Stimulated activated CD8-positive, alpha-beta memory T cell treated with anti-CD3 and anti-CD28 coated beads, Interleukin-4, amount 100 ng/mL, for 1 hour (primary cell): Measurements from ENCODE around the gene LST1.
A peak's percentile ranks its signal among the peaks of the same experiment; 100 is the strongest.

ENCODE experiments used
- DNase-seq, 2 donors: peaks; one replicate each; pipeline ENCODE4 v3.0.0-alpha.2; 2020; ENCODE audit warnings: low read depth in 2 of 2, low spot score in 1 of 2

LST1 gene

DNA sequence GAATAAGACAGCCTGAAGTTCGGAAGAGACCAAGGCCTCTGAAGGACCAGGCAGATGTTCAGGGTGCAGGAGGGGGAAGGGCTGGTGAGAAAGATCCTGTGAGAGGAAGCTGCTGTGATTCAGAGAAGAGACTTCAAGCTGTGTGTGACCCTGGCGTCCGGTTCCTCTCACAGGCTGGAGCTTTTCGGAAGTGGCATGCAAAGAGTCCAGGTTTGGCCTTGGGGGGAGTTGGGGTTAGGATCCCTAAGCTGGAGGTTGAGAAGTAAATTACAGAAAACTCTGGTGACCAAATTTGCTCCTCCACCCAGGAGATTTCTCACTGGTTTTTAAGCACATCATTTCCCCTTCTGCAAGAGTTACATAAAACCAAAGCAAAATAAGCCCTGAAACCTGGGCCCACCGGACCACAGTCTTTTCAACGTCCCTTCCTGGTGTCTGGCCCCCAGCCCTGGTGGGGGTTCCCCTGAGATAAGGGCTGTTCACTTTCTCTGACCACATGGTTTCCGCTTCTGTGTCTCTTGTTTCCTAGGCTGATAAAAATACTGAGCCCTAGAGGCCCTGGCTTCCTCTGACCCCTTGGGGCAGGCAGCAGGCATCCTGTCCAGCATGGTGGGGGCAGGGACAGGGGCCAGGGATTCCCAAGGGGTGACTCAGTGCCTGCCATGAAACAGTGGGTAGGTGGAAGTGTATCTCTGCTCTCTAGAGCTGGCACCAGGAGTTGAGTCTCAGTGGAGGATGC is 25.9 kb upstream of the LST1 start:
- DNase-seq, result no peak

DNA sequence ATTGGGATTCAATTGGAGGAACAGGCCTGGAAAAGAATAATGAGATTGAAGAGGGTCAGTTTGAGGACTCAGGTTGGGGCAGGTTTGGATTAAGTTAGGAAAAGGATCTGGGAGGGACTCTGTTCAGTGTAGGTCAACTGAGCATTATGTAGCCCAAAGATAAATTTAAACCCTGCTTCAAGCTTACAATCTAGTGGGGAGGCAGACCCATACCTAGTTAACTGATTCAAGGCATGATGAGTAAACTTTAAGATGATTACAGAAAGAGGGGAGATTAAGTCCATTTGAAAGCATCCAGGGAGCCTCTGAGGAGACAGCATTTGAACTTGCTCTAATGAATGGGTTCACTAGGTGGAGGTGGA is 25.4 kb upstream of the LST1 start:
- no peak for DNase-seq

DNA sequence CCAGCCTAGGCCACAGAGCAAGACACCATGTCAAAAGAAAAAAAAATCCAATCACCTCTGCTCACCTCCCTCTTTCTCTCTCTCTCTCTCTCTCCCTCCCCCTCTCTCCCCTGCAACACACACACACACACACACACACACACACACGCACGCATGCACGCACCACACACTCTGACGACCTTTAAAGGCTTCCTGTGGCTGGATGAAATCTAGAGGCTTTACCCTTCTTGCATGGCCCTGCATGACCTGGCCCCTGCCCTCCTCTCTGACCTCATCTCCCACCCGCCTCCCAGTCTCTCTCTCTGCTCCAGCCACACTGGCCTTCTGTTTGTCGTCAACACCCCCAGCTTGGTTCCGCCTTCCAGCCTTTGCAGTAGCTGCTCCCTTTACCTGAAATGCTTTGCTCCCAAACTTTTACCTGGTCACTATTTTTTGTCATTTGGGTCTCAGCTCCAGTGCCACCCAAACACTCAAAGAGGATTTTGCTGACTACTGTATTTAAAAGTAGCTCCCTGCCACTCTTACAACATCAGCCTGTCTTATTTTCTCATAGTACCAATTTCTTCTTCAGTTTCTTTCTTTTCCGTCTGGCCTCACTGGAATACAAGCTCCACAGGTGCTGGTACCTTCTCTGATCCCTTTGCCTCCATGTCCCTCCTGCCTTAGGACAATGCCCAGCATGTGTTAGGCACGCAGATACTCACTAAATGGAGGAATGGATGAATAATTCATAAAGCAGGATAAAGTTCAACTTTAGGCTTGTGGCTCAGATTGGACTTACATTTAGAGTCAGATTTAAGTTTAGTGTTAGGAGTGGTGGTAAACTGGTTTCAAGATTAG is 18.3 kb upstream of the LST1 start:
- no peak for DNase-seq

DNA sequence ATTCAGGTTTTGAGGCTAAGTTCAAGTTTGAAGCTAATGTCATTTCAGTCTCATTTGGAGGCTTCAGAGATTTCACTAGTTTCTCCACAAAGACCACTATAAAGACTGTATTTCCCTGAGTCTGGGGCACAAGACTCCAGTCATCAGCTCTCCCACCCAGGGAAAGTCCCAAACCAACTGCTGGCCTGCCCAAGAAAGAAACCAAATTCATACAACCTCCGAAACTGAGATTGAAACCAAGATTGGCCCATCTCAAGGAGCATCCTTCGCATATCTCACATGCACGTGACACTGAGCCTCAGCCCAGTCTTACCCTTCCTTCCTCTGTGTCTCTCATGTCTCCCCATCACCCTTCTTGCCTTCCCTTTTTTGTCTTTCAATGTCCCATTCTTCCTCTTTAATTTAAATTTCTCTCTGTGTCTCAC is 17.5 kb upstream of the LST1 start:
- no peak for DNase-seq

DNA sequence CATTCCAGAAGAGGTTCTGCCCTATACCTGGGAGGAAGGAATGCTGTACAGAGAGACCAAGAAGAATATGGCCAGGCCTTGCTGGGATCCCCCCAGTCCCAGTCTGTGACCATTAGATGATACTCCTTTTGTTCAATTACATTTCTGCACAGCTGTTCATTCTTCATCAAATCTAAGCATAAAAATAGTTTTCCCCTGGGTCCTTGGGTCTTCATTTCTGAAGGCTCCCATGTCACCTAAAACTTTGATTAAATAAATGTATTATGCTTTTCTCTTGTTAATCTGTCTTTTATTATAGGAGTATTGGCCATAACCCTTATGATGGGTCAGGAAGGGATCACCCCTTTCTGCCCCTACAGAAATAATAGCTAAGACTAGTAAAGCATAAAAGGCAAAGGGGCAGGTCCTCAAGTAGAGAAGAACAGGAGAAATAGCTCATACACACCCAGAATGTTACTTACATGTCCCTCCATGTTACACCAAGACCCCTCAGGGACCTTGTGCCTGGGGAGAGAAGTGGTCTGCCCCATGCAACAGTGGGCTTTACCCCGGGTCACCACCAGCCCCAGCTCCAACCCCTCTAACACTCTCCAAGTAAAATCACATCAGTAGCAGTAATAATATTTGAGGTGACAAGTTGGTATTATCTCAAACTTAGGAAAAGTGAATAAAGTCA is 16.1 kb upstream of the LST1 start:
- DNase-seq, result no peak

DNA sequence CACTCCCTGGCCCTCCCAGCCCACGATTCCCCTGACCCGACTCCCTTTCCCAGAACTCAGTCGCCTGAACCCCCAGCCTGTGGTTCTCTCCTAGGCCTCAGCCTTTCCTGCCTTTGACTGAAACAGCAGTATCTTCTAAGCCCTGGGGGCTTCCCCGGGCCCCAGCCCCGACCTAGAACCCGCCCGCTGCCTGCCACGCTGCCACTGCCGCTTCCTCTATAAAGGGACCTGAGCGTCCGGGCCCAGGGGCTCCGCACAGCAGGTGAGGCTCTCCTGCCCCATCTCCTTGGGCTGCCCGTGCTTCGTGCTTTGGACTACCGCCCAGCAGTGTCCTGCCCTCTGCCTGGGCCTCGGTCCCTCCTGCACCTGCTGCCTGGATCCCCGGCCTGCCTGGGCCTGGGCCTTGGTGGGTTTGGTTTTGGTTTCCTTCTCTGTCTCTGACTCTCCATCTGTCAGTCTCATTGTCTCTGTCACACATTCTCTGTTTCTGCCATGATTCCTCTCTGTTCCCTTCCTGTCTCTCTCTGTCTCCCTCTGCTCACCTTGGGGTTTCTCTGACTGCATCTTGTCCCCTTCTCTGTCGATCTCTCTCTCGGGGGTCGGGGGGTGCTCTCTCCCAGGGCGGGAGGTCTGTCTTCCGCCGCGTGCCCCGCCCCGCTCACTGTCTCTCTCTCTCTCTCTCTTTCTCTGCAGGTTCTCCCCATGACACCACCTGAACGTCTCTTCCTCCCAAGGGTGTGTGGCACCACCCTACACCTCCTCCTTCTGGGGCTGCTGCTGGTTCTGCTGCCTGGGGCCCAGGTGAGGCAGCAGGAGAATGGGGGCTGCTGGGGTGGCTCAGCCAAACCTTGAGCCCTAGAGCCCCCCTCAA is 13.8 kb upstream of the LST1 start, which contains the start of gene LTA:
Gene LTA, plus strand, starts transcription at position 249 of the 871 bp plus-strand sequence. Its CDS starts 454 bp downstream, at position 703.
- peak in 1 of 2 donors; percentile 54 for DNase-seq

DNA sequence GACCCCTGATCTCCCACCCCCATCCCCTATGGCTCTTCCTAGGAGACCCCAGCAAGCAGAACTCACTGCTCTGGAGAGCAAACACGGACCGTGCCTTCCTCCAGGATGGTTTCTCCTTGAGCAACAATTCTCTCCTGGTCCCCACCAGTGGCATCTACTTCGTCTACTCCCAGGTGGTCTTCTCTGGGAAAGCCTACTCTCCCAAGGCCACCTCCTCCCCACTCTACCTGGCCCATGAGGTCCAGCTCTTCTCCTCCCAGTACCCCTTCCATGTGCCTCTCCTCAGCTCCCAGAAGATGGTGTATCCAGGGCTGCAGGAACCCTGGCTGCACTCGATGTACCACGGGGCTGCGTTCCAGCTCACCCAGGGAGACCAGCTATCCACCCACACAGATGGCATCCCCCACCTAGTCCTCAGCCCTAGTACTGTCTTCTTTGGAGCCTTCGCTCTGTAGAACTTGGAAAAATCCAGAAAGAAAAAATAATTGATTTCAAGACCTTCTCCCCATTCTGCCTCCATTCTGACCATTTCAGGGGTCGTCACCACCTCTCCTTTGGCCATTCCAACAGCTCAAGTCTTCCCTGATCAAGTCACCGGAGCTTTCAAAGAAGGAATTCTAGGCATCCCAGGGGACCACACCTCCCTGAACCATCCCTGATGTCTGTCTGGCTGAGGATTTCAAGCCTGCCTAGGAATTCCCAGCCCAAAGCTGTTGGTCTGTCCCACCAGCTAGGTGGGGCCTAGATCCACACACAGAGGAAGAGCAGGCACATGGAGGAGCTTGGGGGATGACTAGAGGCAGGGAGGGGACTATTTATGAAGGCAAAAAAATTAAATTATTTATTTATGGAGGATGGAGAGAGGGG is 12.6 kb upstream of the LST1 start:
- DNase-seq, result no peak

DNA sequence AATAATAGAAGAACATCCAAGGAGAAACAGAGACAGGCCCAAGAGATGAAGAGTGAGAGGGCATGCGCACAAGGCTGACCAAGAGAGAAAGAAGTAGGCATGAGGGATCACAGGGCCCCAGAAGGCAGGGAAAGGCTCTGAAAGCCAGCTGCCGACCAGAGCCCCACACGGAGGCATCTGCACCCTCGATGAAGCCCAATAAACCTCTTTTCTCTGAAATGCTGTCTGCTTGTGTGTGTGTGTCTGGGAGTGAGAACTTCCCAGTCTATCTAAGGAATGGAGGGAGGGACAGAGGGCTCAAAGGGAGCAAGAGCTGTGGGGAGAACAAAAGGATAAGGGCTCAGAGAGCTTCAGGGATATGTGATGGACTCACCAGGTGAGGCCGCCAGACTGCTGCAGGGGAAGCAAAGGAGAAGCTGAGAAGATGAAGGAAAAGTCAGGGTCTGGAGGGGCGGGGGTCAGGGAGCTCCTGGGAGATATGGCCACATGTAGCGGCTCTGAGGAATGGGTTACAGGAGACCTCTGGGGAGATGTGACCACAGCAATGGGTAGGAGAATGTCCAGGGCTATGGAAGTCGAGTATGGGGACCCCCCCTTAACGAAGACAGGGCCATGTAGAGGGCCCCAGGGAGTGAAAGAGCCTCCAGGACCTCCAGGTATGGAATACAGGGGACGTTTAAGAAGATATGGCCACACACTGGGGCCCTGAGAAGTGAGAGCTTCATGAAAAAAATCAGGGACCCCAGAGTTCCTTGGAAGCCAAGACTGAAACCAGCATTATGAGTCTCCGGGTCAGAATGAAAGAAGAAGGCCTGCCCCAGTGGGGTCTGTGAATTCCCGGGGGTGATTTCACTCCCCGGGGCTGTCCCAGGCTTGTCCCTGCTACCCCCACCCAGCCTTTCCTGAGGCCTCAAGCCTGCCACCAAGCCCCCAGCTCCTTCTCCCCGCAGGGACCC is 11.7 kb upstream of the LST1 start:
- DNase-seq, result no peak

DNA sequence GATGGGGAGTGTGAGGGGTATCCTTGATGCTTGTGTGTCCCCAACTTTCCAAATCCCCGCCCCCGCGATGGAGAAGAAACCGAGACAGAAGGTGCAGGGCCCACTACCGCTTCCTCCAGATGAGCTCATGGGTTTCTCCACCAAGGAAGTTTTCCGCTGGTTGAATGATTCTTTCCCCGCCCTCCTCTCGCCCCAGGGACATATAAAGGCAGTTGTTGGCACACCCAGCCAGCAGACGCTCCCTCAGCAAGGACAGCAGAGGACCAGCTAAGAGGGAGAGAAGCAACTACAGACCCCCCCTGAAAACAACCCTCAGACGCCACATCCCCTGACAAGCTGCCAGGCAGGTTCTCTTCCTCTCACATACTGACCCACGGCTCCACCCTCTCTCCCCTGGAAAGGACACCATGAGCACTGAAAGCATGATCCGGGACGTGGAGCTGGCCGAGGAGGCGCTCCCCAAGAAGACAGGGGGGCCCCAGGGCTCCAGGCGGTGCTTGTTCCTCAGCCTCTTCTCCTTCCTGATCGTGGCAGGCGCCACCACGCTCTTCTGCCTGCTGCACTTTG is 10.7 kb upstream of the LST1 start, which contains the start of gene TNF:
Gene TNF, plus strand, starts transcription at position 231 of the 567 bp plus-strand sequence. Its CDS starts 177 bp downstream, at position 408.
- peak in 1 of 2 donors; percentile 66 for DNase-seq

DNA sequence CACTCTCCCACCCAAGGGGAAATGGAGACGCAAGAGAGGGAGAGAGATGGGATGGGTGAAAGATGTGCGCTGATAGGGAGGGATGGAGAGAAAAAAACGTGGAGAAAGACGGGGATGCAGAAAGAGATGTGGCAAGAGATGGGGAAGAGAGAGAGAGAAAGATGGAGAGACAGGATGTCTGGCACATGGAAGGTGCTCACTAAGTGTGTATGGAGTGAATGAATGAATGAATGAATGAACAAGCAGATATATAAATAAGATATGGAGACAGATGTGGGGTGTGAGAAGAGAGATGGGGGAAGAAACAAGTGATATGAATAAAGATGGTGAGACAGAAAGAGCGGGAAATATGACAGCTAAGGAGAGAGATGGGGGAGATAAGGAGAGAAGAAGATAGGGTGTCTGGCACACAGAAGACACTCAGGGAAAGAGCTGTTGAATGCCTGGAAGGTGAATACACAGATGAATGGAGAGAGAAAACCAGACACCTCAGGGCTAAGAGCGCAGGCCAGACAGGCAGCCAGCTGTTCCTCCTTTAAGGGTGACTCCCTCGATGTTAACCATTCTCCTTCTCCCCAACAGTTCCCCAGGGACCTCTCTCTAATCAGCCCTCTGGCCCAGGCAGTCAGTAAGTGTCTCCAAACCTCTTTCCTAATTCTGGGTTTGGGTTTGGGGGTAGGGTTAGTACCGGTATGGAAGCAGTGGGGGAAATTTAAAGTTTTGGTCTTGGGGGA is 10.0 kb upstream of the LST1 start:
- DNase-seq, result no peak

DNA sequence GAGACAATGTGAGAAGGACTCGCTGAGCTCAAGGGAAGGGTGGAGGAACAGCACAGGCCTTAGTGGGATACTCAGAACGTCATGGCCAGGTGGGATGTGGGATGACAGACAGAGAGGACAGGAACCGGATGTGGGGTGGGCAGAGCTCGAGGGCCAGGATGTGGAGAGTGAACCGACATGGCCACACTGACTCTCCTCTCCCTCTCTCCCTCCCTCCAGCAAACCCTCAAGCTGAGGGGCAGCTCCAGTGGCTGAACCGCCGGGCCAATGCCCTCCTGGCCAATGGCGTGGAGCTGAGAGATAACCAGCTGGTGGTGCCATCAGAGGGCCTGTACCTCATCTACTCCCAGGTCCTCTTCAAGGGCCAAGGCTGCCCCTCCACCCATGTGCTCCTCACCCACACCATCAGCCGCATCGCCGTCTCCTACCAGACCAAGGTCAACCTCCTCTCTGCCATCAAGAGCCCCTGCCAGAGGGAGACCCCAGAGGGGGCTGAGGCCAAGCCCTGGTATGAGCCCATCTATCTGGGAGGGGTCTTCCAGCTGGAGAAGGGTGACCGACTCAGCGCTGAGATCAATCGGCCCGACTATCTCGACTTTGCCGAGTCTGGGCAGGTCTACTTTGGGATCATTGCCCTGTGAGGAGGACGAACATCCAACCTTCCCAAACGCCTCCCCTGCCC is 9.0 kb upstream of the LST1 start:
- DNase-seq, result no peak

DNA sequence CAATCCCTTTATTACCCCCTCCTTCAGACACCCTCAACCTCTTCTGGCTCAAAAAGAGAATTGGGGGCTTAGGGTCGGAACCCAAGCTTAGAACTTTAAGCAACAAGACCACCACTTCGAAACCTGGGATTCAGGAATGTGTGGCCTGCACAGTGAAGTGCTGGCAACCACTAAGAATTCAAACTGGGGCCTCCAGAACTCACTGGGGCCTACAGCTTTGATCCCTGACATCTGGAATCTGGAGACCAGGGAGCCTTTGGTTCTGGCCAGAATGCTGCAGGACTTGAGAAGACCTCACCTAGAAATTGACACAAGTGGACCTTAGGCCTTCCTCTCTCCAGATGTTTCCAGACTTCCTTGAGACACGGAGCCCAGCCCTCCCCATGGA is 8.5 kb upstream of the LST1 start:
- no peak for DNase-seq

DNA sequence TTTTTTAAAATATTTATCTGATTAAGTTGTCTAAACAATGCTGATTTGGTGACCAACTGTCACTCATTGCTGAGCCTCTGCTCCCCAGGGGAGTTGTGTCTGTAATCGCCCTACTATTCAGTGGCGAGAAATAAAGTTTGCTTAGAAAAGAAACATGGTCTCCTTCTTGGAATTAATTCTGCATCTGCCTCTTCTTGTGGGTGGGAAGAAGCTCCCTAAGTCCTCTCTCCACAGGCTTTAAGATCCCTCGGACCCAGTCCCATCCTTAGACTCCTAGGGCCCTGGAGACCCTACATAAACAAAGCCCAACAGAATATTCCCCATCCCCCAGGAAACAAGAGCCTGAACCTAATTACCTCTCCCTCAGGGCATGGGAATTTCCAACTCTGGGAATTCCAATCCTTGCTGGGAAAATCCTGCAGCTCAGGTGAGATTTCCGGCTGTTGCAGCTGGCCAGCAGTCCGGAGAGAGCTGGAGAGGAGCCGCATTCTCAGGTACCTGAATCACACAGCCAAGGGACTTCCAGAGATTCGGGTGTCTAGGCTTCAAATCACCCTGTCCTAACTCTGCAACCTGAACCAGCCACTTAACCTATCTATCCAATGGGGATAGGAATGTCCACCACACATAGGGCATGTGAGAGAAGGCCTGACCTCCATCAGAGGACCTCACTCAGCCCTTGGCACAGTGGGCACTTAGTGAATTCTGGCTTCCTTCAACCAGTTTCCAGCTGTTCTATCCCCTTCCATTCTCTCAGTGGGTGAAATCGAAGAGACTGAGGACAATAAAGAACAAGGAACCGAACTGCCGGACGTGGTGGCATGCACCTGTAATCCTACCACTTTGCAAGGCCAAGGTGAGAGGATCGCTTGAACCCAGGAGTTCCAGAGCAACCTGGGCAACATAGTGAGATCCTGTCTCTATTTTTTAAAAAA is 7.6 kb upstream of the LST1 start:
- DNase-seq, result no peak

DNA sequence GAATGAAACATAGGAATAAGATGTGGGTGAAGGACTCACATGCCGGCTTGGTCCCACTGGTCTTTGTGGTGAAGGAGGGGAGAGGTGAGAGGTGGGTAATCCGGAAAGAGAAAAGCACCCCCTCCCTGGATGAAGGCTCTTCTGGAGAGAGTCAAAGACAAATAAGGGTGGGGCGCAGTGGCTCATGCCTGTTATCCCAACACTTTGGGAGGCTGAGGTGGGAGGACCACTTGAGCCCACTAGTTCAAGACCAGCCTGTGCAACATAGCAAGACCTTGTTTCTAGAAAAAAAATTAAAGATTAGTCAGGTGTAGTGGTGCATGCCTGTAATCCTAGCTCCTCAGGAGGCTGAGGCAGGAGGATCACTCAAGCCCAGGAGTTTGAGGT is 7.0 kb upstream of the LST1 start:
- no peak for DNase-seq

DNA sequence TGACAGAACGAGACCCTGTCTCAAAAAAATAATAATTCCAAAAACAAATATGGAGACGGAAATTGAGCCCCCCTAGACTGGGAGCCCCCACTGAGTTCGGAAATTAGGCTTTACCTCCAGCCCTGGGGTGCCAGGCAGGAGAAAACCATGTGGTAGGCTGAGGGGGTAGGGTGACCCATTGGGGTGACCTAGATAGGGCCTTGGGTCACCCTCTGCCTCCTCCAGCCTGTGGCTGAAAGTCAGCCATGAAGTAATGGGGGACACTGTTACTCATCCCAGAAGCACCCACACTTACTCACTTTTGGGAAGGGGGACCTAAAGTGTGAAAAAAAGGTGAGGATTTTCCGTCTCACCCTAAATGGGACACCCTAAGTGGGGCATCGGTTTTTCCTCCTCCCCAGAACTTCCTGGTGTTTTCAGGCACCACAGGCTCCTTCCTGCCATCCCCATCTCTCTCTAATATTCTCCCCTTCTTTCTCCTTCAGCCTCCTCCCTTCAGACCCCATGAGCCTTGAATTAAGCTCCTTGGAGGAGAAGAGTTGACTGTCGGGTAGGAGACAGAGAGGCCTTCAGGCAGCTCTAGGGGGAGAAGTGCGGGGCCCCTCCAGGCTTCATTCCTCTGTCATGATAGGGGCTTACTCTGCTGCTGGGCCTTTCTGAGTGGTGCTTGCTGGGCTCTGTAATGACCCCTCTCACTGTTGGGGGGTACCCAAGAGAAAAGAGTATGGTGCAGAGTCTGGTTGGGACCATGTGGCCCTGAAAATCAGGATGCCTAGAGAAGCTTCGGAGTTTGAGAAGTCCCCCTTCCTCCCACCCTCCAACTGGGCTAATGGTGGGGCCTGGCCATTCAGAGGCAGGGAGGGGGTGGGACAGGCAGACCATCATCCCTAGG is 6.3 kb upstream of the LST1 start:
- DNase-seq, result no peak
